Superior temporal gyrus (tissue), 1 donor: ENCODE data around the gene ATXN2L.
A peak's percentile ranks its signal among the peaks of the same experiment; 100 is the strongest.
"Not testable (repeated sequence)": the region's sequence is repeated elsewhere in the genome, so short reads cannot be mapped to it uniquely, and the experiment has no call there.

Experiments used
- DNase-seq: peaks from one replicate; pipeline ENCODE4 v3.0.0-alpha.2; 2016; ENCODE audit errors: extremely low spot score

Gene ATXN2L

GRCh38 chr16:28822520-28823290, at the start of gene ATXN2L:
Gene ATXN2L, plus strand, starts transcription at chr16:28822999. Its CDS starts 261 bp downstream, at chr16:28823260.
- peak; percentile 95 for DNase-seq

DNA sequence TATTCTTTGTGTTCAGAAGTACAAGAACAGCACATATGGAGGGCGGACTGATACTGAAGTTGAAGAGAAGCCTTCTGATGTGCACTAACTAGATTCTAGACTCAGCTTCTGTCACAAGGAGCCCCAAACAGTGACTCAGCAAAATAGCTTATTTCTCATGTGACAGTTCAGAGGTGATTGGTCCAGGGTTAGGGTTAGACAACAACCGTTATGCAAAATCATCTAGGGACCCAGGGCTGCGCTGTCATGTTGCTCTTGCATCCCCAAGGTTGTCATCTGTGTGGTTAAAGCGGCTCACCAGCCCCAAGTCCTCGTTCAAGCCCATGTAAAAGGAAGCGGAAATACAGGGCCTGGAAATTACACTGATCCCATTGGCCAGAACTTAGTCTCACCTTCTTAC, 41.1 kb upstream of the ATXN2L start:
- DNase-seq: not testable (repeated sequence)

DNA sequence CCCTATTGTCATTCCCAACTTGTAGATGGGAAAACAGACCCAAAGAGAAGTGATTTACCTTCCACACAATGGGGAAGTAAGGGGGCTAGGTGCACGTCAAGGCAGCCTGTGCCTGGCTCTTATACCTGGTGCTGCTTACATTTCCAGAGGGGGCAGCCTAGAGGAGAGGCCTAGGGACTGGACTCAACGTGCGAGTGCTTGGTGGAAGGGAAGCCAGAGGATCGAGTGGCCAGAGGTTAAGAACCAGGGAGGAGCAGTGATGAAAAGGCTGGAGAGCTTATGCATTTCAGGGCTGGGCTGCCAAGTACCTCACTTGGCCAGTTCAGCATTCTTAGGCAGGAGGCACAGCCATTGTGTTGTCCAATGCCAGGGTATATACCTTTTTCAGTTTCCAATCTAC, 40.4 kb upstream of the ATXN2L start:
- not testable (repeated sequence) for DNase-seq

DNA sequence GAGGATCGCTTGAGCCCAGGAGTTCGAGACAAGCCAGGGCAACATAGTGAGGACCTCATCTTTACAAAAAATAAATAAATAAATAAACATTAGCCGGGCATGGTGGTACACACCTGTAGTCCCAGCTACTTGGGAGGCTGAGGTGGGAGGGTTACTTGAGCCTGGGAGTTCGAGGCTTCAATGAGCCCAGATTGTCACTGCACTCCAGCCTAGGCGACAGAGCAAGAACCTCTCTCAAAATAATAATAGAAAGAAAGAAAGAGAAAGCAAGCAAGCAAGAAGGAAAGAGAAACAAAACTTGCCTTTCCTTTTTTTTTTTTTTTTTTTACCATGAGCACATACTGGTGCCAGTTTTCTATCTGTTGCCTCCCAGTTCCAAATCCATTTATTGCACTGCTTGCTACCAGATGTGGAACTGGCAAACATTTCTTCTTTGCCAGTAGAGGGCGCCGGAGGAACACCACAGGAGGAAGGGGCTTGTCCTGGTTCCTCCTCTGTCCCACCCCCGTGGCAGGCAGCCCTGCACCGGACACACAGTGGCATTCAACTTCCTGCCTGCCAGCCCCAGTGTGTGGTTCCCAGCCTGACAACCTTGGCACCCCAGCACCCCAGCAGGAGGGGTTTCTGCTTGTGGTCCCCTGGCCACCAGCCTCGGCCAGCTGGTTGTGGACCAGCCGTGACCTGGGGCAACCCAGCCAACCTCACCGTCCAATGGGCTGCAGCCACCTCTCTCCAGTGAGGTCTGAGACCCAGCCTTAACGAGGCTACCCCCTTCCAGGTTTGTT, 20.4 kb upstream of the ATXN2L start:
- DNase-seq: not testable (repeated sequence)

DNA sequence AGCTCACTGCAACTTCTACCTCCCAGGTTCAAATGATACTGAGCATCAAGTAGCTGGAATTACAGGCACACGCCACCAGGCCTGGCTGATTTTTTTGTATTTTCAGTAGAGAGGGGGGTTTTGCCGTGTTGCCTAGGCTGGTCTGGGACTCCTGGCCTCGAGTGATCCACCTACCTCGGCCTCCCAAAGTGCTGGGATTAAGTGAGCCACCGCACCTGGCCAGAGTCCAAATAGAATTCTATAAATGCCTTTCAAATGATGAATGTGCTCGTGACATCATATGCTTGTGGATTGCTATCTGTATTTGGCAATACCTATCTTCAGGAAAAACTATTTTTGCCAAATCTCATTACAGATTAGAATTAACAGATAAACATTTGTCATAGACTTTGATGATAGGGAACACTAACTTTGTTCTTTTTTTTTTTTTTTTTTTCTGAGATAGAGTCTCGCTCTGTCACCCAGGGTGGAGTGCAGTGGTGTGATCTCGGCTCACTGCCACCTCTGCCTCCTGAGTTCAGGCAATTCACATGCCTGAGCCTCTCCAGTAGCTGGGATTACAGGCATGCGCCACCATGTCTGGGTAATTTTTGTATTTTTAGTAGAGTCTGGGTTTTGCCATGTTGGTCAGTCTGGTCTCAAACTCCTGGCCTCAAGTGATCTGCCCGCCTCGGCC, 15.2 kb upstream of the ATXN2L start:
- DNase-seq: not testable (repeated sequence)

DNA sequence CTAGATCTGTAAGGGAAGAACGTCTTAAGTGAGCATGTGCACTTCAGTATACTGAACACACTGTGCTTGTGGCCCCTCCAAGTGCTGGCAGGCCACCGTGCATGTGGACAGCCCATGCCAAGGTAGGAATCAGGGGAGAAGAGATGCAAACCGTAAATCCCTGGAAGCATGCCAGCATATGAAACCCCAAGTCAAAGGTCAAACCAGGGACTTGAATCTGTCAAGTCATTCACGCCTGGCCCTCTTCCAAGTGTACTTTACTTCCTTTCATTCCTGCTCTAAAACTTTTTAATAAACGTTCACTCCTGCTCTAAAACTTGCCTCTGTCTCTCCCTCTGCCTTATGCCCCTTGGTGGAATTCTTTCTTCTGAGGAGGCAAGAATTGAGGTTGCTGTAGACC, 2.8 kb upstream of the ATXN2L start:
- DNase-seq: no peak

DNA sequence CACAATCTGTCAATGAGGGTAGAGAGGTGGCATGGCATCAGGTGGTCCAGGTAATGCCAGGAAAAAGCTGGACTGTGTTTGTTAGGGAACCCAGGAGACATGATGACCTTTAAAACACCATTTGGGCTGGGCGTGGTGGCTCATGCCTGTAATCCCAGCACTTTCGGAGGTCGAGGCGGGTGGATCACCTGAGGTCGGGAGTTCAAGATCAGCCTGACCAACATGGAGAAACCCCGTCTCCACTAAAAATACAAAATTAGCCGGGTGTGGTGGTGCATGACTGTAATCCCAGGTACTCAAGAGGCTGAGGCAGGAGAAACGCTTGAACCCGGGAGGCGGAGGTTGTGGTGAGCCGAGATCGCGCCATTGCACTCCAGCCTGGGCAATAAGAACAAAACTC, 2.3 kb upstream of the ATXN2L start:
- DNase-seq: not testable (repeated sequence)

DNA sequence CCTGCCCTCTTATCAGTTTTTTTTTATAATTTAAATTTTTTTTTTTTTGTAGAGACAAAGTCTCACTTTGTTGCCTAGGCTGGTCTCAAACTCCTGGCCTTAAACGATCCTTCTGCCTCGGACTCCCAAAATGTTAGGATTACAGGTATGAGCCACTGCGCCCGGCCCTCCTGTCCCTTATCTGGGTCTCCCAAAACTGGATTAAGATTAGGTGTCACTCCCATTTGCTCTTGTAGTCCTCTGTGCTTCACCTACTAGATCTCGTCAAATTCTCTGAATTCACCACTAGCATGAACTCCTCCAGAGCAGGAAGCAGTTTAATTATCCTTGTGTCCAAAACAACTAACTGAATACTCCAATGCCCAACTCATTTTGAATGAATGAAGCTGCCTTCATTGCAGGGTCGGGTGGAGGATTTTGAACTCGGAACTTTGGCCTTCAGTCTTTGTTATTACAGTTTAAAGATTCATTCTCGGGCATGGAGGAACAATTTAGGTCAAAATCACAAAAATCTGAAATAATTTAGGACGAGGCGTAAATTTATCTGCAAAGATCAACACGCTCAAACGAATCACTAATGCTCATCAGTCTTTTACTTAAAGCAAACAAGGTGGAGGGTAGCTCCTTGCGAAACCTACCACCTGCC, 802 bp upstream of the ATXN2L start:
- DNase-seq: peak; percentile 17

- DNase-seq: no peak
Observed at GRCh38 chr16:28823291-28823872, 583 bp downstream of the ATXN2L start.

GRCh38 chr16:28823873-28824716, 1.3 kb downstream of the ATXN2L start:
- DNase-seq: peak; percentile 92

GRCh38 chr16:28824717-28824973, 1.8 kb downstream of the ATXN2L start:
- DNase-seq: no peak

- DNase-seq: no peak
Observed at GRCh38 chr16:28826141-28826540, 3.3 kb downstream of the ATXN2L start.

DNA sequence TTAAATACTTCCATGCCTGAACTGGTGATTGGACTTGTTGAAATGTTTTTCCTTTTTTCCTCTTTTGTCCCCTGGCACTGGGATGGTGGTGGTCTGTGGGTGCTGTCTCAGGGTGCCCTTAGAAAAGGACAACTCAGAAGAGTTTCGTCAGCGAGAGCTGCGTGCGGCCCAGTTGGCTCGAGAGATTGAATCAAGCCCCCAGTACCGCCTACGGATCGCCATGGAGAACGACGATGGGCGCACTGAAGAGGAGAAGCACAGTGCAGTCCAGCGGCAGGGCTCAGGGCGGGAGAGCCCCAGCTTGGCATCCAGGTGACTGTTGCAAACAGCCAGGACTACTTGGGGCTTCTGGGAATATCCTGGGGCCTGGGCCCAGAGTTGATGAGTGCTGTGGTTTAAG, 6.9 kb downstream of the ATXN2L start:
- DNase-seq: no peak

DNA sequence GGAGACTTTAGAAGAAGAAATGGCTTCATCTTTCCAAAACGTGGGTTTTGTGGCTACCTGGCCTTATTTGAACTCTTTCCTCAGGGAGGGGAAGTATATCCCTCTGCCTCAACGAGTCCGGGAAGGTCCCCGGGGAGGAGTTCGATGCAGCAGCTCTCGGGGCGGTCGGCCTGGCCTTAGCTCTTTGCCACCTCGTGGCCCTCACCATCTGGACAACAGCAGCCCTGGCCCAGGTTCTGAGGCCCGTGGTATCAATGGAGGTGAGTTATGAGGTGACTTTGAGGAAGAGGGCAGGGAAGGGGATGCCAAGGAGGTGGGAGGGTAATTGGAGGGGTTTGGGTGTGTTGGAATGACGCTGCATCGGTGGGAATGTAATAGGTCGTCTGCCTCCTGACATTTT, 7.7 kb downstream of the ATXN2L start:
- DNase-seq: no peak

DNA sequence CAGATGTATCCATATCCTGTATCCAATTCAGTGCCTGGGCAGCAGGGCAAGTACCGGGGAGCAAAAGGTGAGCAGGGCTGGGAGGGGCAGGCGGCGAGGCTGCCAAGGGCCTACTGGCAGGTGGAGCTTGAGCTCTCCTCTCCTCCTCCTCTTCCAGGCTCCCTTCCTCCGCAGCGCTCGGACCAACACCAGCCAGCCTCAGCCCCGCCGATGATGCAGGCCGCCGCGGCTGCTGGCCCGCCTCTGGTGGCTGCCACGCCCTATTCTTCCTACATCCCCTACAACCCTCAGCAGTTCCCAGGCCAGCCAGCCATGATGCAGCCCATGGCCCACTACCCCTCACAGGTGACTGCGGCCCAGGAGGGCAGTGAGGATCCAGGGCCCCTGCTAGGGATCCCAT, 11.6 kb downstream of the ATXN2L start:
- DNase-seq: no peak

DNA sequence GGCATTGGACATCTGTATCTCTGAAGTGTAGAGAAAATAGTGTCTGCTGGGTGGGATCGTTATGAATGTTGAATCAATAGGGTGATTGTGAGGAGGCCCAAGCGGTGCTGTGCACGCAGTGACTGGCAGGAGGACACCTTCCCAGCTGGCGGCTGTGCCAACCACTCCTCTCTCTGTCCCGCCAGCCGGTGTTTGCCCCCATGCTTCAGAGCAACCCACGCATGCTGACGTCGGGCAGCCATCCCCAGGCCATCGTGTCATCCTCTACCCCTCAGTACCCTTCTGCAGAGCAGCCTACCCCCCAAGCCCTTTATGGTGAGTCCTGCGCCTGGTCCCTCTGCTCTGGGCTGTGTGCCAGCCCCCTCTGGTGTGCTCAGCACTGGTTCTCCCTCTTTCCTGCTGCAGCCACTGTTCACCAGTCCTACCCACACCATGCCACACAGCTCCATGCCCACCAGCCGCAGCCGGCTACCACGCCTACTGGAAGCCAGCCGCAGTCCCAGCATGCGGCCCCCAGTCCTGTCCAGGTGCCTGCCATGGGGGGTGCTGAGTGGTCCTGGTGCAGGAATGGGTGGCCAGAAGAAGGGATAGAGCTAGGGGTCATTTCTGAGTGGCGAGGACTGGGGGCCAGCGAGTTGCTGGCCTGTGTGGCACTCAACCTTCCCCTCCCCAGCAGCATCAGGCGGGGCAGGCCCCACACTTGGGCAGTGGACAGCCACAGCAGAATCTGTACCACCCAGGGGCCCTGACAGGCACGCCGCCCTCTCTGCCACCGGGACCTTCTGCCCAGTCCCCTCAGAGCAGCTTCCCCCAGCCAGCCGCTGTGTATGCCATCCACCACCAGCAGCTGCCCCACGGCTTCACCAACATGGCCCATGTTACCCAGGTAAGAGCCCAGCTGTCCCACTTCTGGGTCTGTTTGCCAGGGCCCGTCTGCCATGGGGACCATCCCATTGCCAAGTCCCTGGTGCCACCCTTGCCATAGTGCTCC, 12.4 kb downstream of the ATXN2L start:
- DNase-seq: no peak

DNA sequence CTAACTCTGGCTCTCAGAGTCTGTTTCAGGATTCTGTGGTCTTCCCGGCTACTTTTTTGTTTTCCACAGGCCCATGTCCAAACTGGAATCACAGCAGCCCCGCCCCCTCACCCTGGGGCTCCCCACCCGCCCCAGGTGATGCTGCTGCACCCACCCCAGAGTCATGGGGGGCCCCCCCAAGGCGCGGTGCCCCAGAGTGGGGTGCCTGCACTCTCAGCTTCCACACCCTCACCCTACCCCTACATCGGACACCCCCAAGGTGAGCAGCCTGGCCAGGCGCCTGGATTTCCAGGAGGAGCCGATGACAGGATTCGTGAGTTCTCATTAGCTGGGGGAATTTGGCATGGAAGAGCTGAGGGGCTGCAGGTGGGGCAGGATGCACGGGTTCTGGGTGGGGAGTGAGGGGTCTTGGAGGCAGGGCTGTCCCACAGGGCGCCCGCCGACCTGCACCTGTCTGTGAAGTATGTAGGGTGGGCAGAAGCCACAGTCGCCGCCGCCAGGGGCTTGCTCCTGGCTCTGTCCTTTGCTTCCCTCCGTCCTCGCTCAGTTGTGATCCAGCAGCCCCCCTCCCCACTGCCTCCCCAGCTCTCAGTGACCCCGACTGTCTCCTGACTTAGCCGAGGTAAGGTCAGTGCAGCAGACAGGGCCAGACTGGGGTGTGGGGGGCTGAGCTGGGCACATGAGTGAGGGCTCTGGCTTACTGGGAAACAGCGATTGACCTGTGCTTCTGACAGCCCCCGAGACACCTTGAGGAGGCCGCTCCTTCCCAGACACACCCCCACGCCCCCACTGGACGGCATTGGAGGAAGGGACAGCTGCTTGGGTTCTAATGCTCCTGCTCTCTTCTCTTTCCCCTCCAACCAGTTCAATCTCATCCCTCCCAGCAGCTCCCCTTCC, 13.3 kb downstream of the ATXN2L start:
- DNase-seq: no peak

DNA sequence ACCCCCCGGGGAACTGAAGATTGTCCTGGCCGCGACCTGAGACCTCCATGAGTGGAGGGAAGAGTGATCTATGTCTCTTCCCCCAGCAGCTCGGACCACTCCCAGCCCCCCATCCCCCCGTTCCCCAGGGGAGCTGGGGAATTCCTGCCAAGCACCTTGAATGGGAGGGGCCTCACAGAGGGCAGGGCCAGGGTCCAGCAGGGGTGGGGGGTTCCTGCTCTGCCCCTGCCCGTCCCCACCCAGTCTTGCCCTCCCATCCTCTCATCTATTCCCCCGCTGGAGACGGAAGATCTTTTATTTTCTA, 13.9 kb downstream of the ATXN2L start:
- no peak for DNase-seq
